ENCODE measurements around the gene HAO2. TPM values are rescaled to one million over a fixed set of nuclear protein-coding genes. Genes with fewer than 3 reads are reported as not detected.

Gene HAO2
- total RNA-seq, 1 experiment from 2014 or later, result 0.13 TPM

DNA sequence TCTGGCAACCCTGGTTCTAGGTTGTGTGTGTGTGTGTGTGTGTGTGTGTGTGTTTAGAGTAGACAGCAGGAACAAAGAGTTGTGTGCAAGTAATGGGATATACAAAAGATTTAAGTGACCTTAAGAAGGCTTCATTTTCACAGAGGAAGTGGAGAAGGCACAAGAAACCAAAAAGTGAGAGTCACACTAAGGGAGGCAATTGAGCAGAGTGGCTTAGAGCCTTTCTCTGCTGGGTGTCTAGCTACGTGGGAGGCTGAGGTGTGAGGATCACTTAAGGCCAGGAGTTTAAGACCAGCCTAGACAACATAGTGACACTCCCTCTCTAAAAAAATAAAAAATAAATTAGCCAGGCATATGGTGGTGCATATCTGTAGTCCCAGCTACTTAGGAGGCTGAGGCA is 44.4 kb upstream of the HAO2 start:
- Histone ChIP-seq H3K14ac (ENCODE audit: insufficient read depth, low read length) (no peak overlapping the region), H3K79me1 (ENCODE audit: insufficient read depth, low read depth, low read length, poor library complexity, severe bottlenecking) (no peaks in the 10 kb centered on the region), H4K91ac (ENCODE audit: insufficient read length, low read depth, low read length) (no peak overlapping the region), H3K18ac (ENCODE audit: insufficient read length, low read depth, low read length) (no peak overlapping the region), H3K9me3 (ENCODE audit: control insufficient read depth, low read depth, low read length) (no peaks in the 10 kb centered on the region), H2AK5ac (ENCODE audit: insufficient read length, low read length) (no peak overlapping the region), H3K4ac (ENCODE audit: low read depth, low read length) (no peak overlapping the region), H4K5ac (ENCODE audit: insufficient read length, low read depth, low read length) (no peak overlapping the region), H2BK15ac (ENCODE audit: low read depth, low read length) (no peak overlapping the region), H3K4me1 (ENCODE audit: insufficient read depth, low read length) (peaks cover 5% of the 10 kb centered on the region; the same call in 1 of the 2 replicates), H3K56ac (ENCODE audit: insufficient read length, low read depth, low read length) (no peak overlapping the region), H3K4me2 (ENCODE audit: insufficient read depth, insufficient read length, low read length) (no peak overlapping the region), H3K79me2 (ENCODE audit: insufficient read depth, low read length) (no peaks in the 10 kb centered on the region), H2BK120ac (ENCODE audit: low read depth, low read length, poor library complexity, severe bottlenecking) (no peak overlapping the region), H3K27me3 (ENCODE audit: insufficient read depth, low read length) (no peaks in the 10 kb centered on the region), H2BK20ac (ENCODE audit: low read depth, low read length, poor library complexity, severe bottlenecking) (no peak overlapping the region), H4K8ac (replicated peaks; ENCODE audit: insufficient read length, low read depth, low read length) (no peak overlapping the region), H3K27ac (ENCODE audit: insufficient read length, low read depth, low read length) (no peak overlapping the region), H3K23ac (ENCODE audit: insufficient read length, low read depth, low read length) (no peak overlapping the region), H3K9ac (ENCODE audit: extremely low read depth, insufficient read length, low read length) (no peak overlapping the region), H4K20me1 (ENCODE audit: control insufficient read depth, insufficient read depth, insufficient read length) (no peaks in the 10 kb centered on the region), H2BK12ac (ENCODE audit: insufficient read length, low read depth, low read length) (no peak overlapping the region), H3T11ph (ENCODE audit: low read length) (no peak overlapping the region), H2BK5ac (ENCODE audit: insufficient read length, low read length) (no peak overlapping the region), H2AFZ (ENCODE audit: low read length) (no peak overlapping the region), H3K23me2 (ENCODE audit: insufficient read length, low read depth, low read length, poor library complexity, severe bottlenecking) (peaks cover 10% of the 10 kb centered on the region)
- H3K27me3 Mint-ChIP-seq (ENCODE audit: low read depth), result no peaks in the 10 kb centered on the region
- H3K36me3 Mint-ChIP-seq (ENCODE audit: insufficient read depth in 1 of 3, low read depth in 3 of 3), result peaks cover 0 to 2% (median 0%) of the 10 kb centered on the region in 3 experiments; a peak in 2 of 7 replicates
- H3K9me3 Mint-ChIP-seq, result no peaks in the 10 kb centered on the region
- TF ChIP-seq, protein P1, sequence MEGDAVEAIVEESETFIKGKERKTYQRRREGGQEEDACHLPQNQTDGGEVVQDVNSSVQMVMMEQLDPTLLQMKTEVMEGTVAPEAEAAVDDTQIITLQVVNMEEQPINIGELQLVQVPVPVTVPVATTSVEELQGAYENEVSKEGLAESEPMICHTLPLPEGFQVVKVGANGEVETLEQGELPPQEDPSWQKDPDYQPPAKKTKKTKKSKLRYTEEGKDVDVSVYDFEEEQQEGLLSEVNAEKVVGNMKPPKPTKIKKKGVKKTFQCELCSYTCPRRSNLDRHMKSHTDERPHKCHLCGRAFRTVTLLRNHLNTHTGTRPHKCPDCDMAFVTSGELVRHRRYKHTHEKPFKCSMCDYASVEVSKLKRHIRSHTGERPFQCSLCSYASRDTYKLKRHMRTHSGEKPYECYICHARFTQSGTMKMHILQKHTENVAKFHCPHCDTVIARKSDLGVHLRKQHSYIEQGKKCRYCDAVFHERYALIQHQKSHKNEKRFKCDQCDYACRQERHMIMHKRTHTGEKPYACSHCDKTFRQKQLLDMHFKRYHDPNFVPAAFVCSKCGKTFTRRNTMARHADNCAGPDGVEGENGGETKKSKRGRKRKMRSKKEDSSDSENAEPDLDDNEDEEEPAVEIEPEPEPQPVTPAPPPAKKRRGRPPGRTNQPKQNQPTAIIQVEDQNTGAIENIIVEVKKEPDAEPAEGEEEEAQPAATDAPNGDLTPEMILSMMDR (conservative IDR thresholded peaks at IDR 0.05), result no peak
- peaks cover 37 to 57% of the 10 kb centered on the region in 2 experiments for H3K4me1 Mint-ChIP-seq
- WGBS (ENCODE audit: extremely low coverage, insufficient read length, low lambda C conversion rate), result no CpG with 5 or more reads among the region's 1 CpG
- no peak overlapping the region for H3K4me3 Mint-ChIP-seq
- no peak for DNase-seq
- H3K27ac Mint-ChIP-seq, result no peak overlapping the region
